M059J (cell line): Measurements from ENCODE around the gene PCBD2. TPM values are rescaled to one million over a fixed set of nuclear protein-coding genes. Genes with fewer than 3 reads are reported as not detected.
"Not testable (repeated sequence)": the region's sequence is repeated elsewhere in the genome, so short reads cannot be mapped to it uniquely, and the experiment has no call there.

Source experiments
- DNase-seq: peaks from one replicate; pipeline ENCODE4 v3.0.0-alpha.2; 2012; ENCODE audit warnings: low read depth
- total RNA-seq: library from RNA; depleted of rRNA; stranded (reverse); fragments of >200 nt; shearing (Covaris generic); gene quantifications from 2 replicates; pipeline ENCODE4 v1.2.3, GENCODE V29; 2014; rRNA removed

Gene PCBD2
- 2.8 and 6.0 TPM in 2 replicates for total RNA-seq

DNA sequence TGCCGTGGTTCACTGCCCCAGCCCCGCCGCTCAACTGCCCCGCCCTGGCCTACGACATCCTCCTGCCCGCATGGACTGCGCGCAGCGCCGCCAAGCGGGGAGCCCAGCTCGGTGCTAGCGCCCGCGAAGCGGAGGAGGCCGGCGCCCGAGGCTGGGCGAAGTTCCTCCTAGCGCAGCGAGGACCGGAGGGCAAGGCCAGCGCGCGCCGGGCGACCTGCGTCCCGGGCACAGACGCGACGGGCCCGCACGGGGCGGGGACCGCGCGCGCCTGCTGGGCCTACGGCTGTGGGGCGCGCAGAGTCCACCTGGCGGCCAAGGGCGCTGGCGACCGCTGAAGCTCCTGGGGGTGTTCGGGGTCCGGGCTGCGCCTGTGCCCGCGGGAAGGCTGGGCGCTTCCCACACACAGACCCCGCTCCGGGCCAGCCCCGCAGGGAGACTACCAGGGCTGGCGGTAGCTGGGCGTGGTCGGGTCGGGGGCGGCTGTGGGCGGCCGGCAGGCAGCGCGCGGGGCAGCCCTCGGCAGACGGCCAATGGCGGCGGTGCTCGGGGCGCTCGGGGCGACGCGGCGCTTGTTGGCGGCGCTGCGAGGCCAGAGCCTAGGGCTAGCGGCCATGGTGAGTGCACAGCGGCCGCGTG, at the start of gene PCBD2:
PCBD2 (plus strand) TSS at position 522 of the 636 bp plus-strand sequence; CDS start at position 531, 9 bp downstream.
- DNase-seq, result peak; percentile 90

DNA sequence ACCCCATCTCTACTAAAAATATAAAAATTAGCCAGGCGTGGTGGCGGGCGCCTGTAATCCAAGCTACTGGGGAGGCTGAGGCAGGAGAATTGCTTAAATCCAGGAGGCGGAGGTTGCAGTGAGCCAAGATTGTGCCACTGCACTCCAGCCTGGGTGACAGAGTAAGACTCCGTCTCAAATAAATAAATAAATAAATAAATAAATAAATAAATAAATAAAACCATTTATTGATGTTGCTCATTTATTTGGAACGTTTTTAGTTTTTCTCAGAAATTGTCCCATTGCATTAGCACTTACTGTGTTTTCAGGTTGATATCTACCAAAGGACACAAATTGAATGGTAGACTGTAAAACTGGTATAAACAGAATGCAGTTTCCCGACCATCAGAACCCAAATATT, 48.5 kb upstream of the PCBD2 start:
- DNase-seq, result not testable (repeated sequence)

DNA sequence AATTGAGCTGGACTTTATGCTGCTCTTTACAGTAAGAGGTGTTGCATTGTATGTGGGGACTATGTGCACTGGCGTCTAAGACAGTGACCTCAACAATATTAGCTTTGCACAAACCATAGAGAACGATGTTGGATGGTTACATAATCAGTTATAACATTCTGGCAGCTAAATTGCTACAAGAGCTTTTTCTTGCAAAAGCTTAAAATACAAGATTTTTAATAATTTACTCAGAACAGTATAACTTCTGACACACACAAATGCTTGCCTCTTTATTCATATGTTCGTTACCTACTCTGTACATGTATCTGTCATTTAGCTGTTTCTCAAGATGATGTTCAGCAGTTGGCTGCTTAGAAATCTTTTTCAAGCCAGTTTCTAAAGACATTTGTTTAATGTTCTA, 47.5 kb upstream of the PCBD2 start:
- DNase-seq, result no peak

DNA sequence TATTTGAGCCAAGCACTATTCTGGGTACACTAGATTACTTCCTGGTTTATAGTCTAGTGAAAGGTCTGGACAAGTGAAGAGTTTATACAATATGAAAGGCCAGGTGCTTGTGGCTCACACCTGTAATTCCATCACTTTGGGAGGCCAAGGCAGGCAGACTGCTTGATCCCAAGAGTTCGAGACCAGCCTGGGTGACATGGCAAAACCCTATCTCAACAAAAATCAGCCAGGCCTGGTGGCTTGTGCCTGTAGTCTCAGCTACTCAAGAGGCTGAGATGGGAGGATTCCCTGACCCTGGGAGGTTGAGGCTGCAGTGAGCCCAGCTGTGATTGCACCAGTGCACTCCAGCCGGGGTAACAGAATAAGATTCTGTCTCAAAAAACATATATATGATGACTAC, 40.2 kb upstream of the PCBD2 start:
- DNase-seq, result no peak

DNA sequence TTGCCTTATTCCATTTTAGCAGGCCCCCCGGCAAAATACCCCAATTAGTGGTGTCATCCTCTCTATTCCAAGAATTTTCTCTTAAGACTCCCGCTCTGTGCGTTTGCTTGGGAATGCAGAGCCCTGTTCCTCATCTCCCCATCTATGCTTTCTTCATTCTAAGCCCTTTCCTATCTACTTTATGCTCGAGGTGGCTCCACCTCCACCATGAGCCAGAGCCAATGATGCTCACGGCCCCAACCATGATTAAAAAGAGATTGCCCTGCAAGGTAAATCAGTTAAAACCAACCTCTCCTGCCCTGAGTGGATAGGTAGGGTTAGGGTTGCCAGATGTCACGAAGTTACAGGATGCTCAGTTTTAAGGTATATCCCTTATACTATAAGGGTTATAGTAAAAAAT, 31.4 kb upstream of the PCBD2 start:
- no peak for DNase-seq

DNA sequence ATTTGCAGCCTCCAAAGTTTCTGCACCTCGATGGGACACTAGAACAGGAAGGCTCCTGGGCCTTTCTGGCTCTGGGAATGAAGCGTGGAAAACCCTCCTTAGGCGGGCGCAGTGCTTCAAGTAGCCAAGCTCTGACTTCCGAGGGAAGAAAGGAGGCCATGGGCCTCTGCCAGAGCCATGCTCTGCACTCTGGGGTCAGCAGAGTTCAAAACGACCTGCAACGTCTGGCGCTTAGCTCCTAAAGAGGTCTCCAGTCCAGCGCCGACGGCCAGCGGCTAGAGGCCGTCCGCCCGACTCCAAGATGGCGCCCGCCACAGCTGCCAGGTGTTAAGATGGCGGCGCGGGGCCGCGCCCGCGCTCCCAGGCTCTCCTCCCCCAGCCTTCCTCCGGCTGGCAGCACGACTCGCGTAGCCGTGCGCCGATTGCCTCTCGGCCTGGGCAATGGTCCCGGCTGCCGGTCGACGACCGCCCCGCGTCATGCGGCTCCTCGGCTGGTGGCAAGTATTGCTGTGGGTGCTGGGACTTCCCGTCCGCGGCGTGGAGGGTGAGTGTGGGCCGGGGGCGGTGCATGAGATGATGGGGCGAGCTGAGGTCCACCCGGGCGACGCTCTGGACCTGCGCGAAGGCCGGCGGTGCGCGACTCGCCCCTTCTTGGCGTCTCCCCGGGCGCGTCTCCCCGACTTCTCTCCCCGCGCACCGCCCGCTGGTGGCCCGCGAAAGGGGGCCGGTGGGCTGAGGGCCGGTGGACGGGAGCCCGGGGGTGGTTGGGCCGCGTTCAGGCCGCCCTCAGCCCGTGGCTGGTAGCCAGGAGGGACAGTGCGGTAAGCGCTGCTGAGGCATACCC, 30.7 kb upstream of the PCBD2 start, which contains the start of gene TXNDC15:
TXNDC15 (plus strand) TSS at position 385 of the 844 bp plus-strand sequence; CDS start at position 442, 57 bp downstream.
- peak; percentile 80 for DNase-seq

DNA sequence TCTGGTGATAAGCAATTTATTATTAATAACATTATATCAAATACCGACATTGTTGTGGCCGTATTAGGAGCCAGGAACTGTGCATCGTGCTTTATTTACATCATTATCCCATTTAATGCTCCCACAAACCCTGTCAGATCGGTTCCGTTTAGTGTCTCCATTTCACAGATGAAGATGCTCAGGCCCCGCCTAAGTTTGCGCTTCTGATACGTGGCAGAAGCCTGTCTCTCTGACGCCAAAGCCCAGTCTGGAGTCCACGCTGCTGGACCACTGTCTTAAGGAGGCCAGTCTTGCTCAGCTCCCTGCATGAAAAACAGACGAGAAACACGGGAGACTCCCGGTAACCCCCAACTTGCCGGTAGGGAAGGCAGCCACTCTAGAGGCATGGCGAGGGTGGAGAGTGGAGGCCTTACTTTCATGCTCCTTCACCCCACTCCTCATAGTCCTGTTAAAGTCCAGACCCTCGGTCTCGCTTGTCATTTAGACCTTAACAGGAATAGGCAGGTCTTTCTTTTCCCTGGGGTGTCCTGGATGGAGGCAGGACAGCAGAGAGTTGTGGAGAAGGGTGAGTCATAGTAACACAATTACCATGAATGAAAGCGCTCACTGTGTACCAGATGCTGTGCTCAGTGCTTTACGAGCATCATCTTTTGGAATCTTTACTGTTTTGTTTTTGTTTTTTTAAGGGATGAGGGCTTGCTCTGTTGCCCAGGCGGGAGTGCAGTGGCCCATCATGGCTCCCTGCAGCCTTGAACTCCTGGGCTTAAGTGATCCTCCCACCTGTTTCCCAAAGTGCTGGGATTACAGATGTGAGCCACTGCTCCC, 29.9 kb upstream of the PCBD2 start:
- DNase-seq, result peak; percentile 78

DNA sequence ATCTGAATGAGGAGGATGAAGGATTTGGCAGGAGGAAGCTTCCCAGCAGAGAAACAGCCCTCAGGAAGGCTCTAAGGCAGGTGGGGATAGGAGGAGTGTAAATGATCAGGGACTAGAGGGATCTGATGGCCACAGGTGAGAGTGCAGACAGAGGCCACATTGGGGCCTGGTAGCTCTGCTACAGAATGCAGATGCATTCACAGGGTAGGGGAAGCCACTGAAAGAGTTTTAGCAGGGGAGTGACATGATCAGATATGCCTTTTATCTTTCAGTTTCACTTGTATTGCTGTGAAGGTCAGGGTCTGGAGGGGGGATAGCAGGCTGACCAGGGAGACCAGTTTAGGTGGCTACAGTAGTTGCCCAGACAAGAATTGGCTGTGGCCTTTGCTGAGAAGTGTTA, 27.8 kb upstream of the PCBD2 start:
- DNase-seq, result no peak

DNA sequence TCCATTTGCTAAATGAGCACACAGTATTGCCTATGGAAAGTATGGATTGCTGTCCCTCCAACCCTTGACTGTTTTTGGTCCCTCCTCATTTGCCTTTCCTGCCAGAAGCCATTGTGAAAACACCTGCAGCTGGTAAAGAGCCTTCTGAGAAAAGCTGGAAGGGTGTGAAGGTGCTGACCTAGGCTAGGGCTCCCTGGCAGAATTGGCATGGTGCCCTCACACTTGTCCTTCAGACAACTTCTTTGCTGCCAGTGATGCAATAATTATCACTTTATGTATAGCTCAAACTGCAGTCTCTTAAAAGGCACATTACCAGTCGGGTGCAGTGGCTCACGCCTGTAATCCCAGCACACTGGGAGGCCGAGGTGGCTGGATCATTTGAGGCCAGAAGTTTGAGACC, 26.5 kb upstream of the PCBD2 start:
- DNase-seq, result no peak

DNA sequence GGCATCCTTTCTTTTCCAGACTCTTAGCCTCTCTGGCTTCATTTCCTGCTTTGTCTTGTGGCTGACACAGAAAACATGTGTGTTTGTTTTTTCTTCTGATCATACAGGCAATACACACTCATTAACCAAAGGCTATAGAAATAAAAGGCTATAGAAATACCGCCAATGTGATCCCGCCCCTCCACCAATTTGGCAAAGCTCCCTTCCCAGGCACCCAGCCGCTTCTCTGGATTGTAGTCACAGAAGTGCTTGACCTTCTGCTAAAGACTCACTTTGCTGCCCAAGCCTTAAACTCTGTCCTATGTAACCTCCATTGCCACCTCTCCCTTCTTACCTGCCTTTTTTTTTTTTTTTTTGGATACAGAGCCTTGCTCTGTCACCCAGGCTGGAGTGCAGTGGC, 25.5 kb upstream of the PCBD2 start:
- DNase-seq, result no peak

DNA sequence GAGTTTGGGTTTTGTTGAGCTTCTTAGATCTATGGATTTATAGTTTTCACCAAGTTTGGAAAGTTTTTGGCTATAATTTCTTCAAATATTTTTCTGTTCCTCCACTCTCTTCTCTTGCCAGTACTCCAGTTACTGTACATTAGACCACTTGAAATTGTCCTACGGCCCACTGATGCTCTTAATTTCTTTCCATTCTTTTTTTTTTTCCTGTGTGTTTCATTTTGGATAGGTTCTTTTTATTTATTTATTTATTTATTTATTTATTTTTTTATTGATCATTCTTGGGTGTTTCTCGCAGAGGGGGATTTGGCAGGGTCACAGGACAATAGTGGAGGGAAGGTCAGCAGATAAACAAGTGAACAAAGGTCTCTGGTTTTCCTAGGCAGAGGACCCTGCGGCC, 24.0 kb upstream of the PCBD2 start:
- DNase-seq, result not testable (repeated sequence)

DNA sequence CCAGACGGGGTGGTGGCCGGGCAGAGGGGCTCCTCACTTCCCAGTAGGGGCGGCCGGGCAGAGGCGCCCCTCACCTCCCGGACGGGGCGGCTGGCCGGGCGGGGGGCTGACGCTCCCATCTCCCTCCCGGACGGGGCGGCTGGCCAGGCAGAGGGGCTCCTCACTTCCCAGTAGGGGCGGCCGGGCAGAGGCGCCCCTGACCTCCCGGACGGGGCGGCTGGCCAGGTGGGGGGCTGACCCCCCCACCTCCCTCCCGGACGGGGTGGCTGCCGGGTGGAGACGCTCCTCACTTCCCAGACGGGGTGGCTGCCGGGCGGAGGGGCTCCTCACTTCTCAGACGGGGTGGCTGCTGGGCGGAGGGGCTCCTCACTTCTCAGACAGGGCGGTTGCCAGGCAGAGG, 23.2 kb upstream of the PCBD2 start:
- not testable (repeated sequence) for DNase-seq

DNA sequence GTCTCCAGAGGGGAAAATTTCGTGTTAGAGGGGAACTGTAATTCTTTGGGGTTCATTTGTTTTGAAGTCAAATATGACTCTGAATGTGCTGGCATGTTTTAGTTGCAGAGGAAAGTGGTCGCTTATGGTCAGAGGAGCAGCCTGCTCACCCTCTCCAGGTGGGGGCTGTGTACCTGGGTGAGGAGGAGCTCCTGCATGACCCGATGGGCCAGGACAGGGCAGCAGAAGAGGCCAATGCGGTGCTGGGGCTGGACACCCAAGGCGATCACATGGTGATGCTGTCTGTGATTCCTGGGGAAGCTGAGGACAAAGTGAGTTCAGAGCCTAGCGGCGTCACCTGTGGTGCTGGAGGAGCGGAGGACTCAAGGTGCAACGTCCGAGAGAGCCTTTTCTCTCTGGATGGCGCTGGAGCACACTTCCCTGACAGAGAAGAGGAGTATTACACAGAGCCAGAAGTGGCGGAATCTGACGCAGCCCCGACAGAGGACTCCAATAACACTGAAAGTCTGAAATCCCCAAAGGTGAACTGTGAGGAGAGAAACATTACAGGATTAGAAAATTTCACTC, 17.3 kb upstream of the PCBD2 start:
- DNase-seq, result no peak

DNA sequence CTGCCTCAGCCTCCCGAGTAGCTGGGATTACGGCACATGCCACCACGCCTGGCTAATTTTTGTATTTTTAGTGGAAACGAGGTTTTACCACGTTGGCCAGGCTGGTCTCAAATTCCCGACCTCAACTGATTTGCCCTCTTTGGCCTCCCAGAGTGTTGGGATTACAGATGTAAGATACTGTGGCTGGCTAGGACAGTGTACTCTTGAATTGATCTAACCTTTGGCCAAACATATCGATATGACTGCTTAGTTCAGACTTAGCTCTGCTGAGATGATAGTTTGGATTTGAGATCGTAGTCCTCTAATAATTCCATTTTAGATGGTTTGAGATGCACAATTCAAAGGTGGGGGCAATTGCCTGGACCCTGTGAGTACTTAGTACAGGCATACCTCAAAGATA, 15.6 kb upstream of the PCBD2 start:
- DNase-seq, result no peak

DNA sequence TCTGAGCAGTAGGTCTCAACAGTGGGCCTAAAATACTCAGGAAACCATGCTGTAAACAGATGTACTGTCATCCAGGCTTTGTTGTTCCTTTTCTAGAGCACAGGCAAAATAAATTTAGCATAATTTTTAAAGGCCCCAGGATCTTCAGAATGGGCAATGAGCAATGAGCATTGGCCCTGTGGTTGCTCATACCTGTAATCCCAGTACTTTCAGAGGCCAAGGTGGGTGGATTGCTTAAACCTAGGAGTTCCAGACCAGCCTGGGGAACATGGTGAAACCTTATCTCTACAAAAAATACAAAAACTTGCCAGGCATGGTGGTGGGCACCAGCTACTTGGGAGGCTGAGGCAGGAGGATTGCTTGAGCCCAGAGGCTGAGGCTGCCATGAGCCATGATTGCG, 13.5 kb upstream of the PCBD2 start:
- DNase-seq, result no peak

DNA sequence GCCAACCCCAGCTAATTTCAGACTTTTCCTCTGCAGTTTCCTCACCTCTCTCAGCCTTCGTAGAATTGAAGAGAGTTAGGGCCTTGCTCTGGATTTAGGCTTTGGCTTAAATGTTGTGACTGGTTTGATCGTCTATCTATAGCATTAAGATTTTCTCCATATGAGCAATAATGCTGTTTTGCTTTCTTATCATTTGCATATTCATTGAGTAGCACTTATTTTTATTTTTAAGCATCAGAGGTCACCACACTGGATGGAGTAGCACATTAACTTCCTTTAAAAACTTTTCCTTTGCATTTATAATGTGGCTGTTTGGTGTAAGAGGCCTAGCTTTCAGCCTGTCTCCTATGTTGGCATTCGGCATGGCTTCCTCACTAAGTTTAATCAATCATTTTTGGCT, 12.6 kb upstream of the PCBD2 start:
- DNase-seq, result no peak

DNA sequence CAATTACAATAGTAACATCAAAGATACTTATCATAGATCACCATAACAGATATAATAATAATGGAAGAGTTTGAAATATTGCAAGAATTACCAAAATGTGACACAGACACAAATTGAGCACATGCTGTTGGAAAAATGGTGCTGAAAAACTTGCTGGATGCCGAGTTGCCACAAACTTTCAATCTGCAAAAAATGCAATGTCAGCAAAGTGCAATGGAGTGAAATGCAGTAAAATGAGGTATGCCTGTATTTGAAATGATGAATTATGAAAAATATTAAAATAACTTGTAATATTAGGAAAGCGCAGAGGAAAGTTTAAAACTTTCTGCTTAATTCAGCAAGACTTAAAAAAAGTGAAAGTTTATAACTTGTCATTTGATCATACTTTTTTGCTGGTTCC, 12.0 kb upstream of the PCBD2 start:
- DNase-seq, result no peak

DNA sequence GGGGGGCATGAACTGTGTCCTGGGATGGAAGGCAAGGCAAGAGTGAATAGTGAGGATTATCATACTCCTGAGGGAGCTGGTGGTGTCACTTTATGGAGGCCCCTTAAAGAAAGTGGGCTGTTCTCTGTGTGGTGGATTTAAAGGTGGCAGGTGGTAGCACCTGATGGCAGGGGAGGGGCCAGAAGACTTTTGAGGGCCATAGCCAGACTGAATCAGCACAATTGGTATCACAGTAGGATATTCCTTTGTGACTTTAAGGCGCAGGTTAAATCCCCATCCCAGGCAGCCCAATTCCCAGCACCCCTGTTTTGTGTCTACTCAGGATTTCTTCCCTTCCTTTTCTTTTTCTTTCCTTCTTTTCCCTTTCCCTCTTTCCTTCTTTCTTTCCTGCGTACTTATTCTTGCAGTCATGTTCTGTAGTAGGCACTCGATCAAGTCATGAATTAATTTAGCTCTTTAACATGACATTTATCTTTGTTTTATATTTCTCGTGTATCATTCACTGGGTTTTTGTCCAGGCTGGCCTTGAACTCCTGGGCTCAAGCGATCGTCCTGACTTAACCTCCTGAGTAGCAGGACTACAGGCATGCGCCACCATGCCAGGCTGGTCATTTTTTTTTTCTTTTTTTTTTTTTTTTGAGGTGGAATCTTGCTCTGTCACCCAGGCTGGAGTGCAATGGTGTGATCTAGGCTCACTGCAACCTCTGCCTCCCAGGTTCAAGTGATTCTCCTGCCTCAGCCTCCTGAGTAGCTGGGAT, 11.0 kb upstream of the PCBD2 start:
- no peak for DNase-seq

DNA sequence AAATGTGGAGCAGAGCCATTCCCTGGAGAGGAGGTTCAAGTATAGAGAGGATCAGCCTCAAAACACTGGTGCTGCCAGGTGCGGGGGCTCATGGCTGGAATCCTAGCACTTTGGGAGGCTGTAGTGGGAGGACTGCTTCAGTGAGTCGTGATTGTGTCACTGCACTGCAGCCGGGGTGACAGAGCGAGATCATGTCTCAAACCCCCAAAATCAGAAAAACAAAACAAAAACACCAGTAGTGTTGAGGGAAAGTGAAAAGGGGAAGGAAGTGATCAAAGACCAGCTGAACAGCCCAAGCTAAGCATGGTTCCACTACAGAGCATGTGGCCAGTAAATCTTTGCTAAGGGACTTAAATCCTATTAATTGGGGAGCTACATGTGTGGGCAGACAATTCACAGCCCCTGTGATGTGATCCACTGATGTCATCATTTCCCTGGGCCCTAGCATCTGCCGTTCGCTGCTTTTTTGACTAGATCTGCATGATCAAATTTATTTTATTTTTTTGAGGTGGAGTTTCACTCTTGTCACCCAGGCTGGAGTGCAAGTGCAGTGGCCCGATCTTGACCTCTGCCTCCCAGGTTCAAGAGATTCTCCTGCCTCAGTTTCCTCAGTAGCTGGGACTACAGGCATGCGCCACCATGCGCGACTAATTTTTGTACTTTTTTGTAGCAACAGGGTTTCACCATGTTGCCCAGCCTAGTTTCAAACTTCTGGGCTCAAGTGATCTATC, 2.7 kb upstream of the PCBD2 start:
- peak; percentile 26 for DNase-seq

DNA sequence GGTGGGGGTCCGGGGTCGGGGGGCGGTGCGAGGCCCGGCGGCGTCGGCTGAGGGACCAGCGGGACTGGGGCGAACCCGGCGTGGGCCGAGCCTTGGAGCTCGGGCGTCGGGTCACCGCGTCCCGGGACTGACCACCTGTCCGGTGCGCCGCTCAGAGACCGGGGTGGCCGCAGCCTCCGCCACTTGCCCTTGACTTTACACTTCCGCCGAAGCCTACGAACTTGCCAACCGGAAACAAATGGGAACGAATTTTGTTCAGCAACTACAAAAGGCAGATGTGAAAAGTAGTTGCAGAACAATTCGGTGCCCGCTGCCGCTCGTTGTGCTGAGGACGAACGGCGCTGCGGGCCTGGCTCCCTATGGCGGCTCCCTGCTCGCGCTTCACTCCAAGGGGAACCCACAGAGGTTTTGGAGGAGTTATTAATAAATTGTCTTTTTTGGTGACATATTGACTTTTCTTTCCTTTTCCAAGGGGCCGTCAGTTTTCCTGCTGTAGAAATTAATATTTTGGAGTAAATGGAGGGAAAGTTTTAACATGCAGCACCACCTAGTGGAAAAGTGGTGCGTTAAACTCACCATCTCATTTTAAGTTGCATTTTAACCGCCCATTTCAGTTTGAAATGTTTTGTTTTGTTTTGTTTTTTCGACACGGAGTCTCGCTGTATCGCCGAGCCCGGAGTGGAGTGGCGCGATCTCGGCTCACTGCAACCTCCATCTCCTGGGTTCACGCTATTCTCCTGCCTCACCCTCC, 490 bp downstream of the PCBD2 start:
- DNase-seq, result peak; percentile 66
